Osteoblast (primary cell): ENCODE data around the gene WNT3A. TPM values are rescaled to one million over a fixed set of nuclear protein-coding genes. Genes with fewer than 3 reads are reported as not detected.

ENCODE experiments used
- DNase-seq: peaks from one replicate; pipeline ENCODE4 v3.0.0; 2011; ENCODE audit warnings: low spot score, mixed read lengths; ENCODE audit not compliant: insufficient read length; ENCODE audit errors: missing footprints
- H2AFZ ChIP-seq: 2 replicates; pipeline ENCODE4 v1.6.0; 2011; ENCODE audit warnings: mild to moderate bottlenecking, low read length
- H3K27ac ChIP-seq: 2 replicates; pipeline ENCODE4 v1.5.1; 2011; ENCODE audit warnings: mild to moderate bottlenecking, low read depth, low read length, moderate library complexity
- H3K27me3 ChIP-seq: 2 replicates; pipeline ENCODE4 v1.6.0; 2012; ENCODE audit warnings: mild to moderate bottlenecking, control low read depth, inconsistent platforms, low read length, moderate library complexity; ENCODE audit not compliant: insufficient read depth
- H3K36me3 ChIP-seq: 2 replicates; pipeline ENCODE4 v1.5.1; 2011; ENCODE audit warnings: mild to moderate bottlenecking, low read length, control low read depth, moderate library complexity; ENCODE audit not compliant: insufficient read depth
- H3K4me1 ChIP-seq: 2 replicates; pipeline ENCODE4 v1.5.1; 2011; ENCODE audit warnings: mild to moderate bottlenecking, low read length, control low read depth, moderate library complexity; ENCODE audit not compliant: insufficient read depth
- H3K4me2 ChIP-seq: 2 replicates; pipeline ENCODE4 v1.6.0; 2011; ENCODE audit warnings: mild to moderate bottlenecking, low read length; ENCODE audit not compliant: insufficient read depth
- H3K4me3 ChIP-seq: fragments of 200-600 bp; sonication (generic); 3 replicates; pipeline ENCODE4 v1.5.1; 2012; ENCODE audit warnings: mild to moderate bottlenecking, low read length, inconsistent platforms; ENCODE audit not compliant: insufficient read depth
- H3K79me2 ChIP-seq: 2 replicates; pipeline ENCODE4 v1.6.0; 2012; ENCODE audit warnings: mild to moderate bottlenecking, low read length, control low read depth, inconsistent platforms; ENCODE audit not compliant: insufficient read depth
- H3K9me3 ChIP-seq: 2 replicates; pipeline ENCODE4 v1.5.1; 2011; ENCODE audit warnings: low read depth, low read length, control low read depth
- H4K20me1 ChIP-seq: 2 replicates; pipeline ENCODE4 v1.6.0; 2012; ENCODE audit warnings: mild to moderate bottlenecking, low read length, control low read depth; ENCODE audit not compliant: insufficient read depth
- CTCF ChIP-seq: IDR thresholded peaks from 2 replicates; pipeline ENCODE4 v1.5.1; 2011; ENCODE audit warnings: mild to moderate bottlenecking, low read depth, low read length, moderate library complexity; ENCODE audit errors: extremely low read depth
- total RNA-seq: library from RNA; depleted of rRNA; stranded (reverse); fragments of >200 nt; gene quantifications from 2 replicates; pipeline ENCODE4 v1.2.3, GENCODE V29; 2012

WNT3A gene
- total RNA-seq, 1 donor, result not detected

GRCh38 chr1:228039986-228040385 lies 33.2 kb downstream of the WNT3A start:
- DNase-seq, result peak; percentile 66
- Histone ChIP-seq H3K79me2 (no peaks in the 10 kb centered on the region), H2AFZ (no peak overlapping the region), H3K27me3 (peaks cover 32% of the 10 kb centered on the region), H3K4me2 (no peak overlapping the region), H3K27ac (no peak overlapping the region), H3K4me1 (no peaks in the 10 kb centered on the region), H3K9me3 (no peaks in the 10 kb centered on the region), H3K4me3 (no peak overlapping the region), H3K36me3 (no peaks in the 10 kb centered on the region), H4K20me1 (no peaks in the 10 kb centered on the region)
- no peak for TF ChIP-seq CTCF

GRCh38 chr1:228041316-228041715 lies 34.5 kb downstream of the WNT3A start:
- Histone ChIP-seq H3K79me2 (no peaks in the 10 kb centered on the region), H3K4me1 (no peaks in the 10 kb centered on the region), H2AFZ (no peak overlapping the region), H3K27ac (no peak overlapping the region), H3K36me3 (no peaks in the 10 kb centered on the region), H3K4me3 (no peak overlapping the region), H3K4me2 (no peak overlapping the region), H3K9me3 (no peaks in the 10 kb centered on the region), H3K27me3 (peaks cover 32% of the 10 kb centered on the region), H4K20me1 (no peaks in the 10 kb centered on the region)
- DNase-seq, result no peak
- TF ChIP-seq CTCF, result no peak

- peaks cover 27% of the 10 kb centered on the region for H3K27me3 ChIP-seq
- no peak overlapping the region for H2AFZ ChIP-seq
- no peaks in the 10 kb centered on the region for H3K79me2 ChIP-seq
- no peaks in the 10 kb centered on the region for H3K9me3 ChIP-seq
- no peaks in the 10 kb centered on the region for H3K36me3 ChIP-seq
- TF ChIP-seq CTCF, result no peak
- no peak overlapping the region for H3K4me3 ChIP-seq
- H4K20me1 ChIP-seq, result no peaks in the 10 kb centered on the region
- H3K4me2 ChIP-seq, result no peak overlapping the region
- DNase-seq, result no peak
- H3K4me1 ChIP-seq, result no peaks in the 10 kb centered on the region
- no peak overlapping the region for H3K27ac ChIP-seq
These were observed 35.7 kb downstream of the WNT3A start for GRCh38 chr1:228042508-228042907.

- no peak for TF ChIP-seq CTCF
- Histone ChIP-seq H3K79me2 (no peaks in the 10 kb centered on the region), H3K27me3 (peaks cover 23% of the 10 kb centered on the region), H3K36me3 (no peaks in the 10 kb centered on the region), H3K4me2 (no peak overlapping the region), H3K4me1 (no peaks in the 10 kb centered on the region), H2AFZ (no peak overlapping the region), H4K20me1 (no peaks in the 10 kb centered on the region), H3K27ac (no peak overlapping the region), H3K9me3 (no peaks in the 10 kb centered on the region), H3K4me3 (no peak overlapping the region)
- DNase-seq, result peak; percentile 87
These were observed 36.6 kb downstream of the WNT3A start for GRCh38 chr1:228043281-228043848.
